ENCODE measurements around the gene TET3. TPM values are rescaled to one million over a fixed set of nuclear protein-coding genes. Genes with fewer than 3 reads are reported as not detected.

TET3 gene
- total RNA-seq, 1 experiment from 2014 or later: 2.4 TPM

DNA sequence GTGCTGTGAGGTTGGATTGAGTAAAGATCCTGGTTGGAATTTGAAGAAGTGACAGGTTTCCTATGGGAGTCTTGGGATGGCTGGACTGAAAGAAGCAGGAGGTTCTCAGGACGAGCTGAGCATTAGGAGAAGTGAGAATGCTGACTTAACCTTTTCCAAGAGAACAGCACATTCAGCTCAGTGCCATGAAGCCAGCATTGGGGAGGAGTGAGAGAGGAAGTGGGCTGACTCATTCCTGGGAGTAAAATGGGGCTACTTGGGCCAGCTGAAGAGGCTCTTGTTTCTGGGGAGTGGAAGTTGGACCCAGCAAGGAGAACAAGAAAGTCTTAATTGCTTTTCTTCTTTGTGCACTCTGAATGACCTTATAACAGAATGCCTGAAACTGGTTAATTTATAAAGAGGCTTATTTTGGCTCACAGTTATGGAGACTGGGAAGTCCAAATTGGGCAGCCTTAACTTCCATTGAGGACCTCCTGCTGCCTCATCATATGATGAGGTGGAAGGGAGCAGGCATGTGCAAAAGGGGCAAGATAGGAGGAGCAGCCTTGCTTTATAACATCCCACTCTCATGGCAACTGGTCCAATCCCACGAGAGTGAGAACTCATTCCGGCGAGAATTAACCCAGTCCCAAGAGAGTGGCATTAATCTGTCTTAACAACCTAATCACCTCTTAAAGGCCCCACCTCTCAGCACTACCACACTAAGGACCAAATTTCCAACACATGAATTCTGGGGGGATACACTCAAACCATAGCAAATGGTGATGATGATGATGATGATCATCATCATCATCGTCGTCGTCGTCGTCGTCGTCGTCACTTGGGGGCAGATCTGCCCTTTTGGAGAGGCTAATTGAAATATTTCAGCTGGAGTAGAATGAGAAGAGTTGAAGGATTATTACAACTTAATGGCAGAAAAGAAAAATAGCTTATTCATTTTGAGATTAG, 31.9 kb upstream of the TET3 start:
- H3K9me3 ChIP-seq (replicated peaks): no peaks in the 10 kb centered on the region
- H3K4me1 ChIP-seq (replicated peaks): no peaks in the 10 kb centered on the region
- H3K36me3 ChIP-seq: peaks cover 95% of the 10 kb centered on the region
- no peak for DNase-seq (ENCODE audit: low read depth in 1 of 2, low spot score in 2 of 2)
- H3K27ac ChIP-seq: no peak overlapping the region
- no peak overlapping the region for H3K4me3 ChIP-seq
- H3K27me3 ChIP-seq (replicated peaks): no peaks in the 10 kb centered on the region

DNA sequence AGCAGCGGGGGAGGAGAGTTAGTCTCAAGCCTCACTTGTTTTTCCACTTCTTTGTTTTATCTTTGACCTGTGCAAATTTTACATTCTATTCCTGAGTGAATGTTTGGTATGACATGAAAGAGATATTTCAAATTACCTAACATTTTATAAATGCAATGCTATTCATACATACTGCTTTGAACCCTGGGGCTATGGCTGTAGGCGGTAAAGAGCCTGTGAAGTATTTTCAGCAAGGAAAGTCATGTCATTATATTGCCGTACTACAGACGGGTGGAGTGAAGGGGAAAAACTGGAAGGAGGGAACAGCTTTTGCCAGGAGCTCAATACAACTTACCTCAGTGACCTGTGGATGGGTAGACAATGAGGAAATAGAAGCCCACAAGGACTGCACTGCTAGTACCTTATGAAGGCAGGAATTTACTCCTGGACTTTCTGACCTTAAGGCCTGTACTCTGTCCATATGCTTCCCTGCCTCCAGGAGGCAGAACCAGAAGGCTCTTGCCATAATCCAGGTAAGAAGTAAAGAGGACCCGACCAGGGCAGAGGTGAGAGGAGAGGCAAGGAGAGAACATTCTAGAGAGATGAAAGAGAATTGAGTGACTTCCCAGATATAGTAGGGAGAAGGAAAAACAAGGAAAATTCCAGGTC, 28.4 kb upstream of the TET3 start:
- no peaks in the 10 kb centered on the region for H3K4me1 ChIP-seq (replicated peaks)
- H3K27ac ChIP-seq: no peak overlapping the region
- peaks cover 84% of the 10 kb centered on the region for H3K36me3 ChIP-seq
- no peaks in the 10 kb centered on the region for H3K9me3 ChIP-seq (replicated peaks)
- no peaks in the 10 kb centered on the region for H3K27me3 ChIP-seq (replicated peaks)
- H3K4me3 ChIP-seq: no peak overlapping the region
- no peak for DNase-seq (ENCODE audit: low read depth in 1 of 2, low spot score in 2 of 2)

DNA sequence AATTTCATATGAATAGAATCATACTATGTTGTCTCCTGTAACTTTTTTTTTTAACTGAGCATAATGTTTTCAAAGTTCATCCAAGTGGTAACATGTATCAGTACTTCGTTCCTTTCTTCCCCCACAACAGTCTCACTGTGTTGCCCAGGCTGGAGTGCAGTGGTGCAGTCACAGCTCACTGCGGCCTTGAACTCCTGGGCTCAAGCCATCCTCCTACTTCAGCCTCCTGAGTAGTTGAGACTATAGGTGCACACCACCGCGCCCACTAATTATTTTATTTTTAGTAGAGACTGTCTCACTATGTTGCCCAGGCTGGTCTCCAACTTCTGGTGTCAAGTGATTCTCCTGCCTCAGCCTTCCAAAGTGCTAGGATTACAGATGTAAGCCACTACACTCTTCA, 23.4 kb upstream of the TET3 start:
- no peaks in the 10 kb centered on the region for H3K27me3 ChIP-seq (replicated peaks)
- H3K36me3 ChIP-seq: peaks cover 39% of the 10 kb centered on the region
- no peaks in the 10 kb centered on the region for H3K4me1 ChIP-seq (replicated peaks)
- H3K27ac ChIP-seq: no peak overlapping the region
- no peak overlapping the region for H3K4me3 ChIP-seq
- no peak for DNase-seq (ENCODE audit: low read depth in 1 of 2, low spot score in 2 of 2)
- H3K9me3 ChIP-seq (replicated peaks): no peaks in the 10 kb centered on the region

DNA sequence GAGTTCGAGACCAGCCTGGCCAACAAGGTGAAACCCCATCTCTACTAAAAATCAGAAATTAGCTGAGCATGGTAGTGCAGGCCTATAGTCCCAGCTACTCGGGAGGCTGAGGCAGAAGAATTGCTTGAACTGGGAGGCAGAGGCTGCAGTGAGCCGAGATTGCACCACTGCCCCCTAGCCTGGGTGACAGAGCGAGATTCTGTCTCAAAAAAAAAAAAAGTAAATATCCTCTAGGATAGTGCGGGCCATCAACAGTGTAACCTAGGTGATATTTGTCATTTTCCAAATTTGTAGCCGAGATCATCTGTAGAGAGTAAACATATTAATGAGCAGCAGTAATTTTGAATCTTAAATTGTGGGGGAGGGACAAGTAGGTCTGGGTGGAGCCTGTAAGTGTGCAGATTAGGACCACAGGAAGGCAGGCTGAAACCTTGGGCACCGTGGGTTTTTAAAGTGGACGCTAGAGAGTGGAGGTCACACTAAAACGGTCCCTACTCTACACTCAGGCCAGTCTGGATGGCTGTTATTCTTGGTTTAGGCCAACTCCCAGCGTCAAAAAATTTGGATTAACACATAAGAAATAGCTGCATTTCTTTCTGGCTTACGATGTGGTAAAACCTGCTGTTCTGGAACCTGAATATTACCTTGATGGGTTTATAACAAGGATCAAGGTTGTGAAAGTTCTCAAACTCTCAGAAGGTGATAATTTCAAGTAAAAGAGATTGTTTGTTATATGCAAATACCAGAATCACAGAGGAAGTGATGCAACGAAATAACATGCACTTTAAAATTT, 22.7 kb upstream of the TET3 start:
- peaks cover 31% of the 10 kb centered on the region for H3K36me3 ChIP-seq
- no peak overlapping the region for H3K27ac ChIP-seq
- DNase-seq (ENCODE audit: low read depth in 1 of 2, low spot score in 2 of 2): no peak
- no peaks in the 10 kb centered on the region for H3K27me3 ChIP-seq (replicated peaks)
- H3K4me3 ChIP-seq: no peak overlapping the region
- no peaks in the 10 kb centered on the region for H3K4me1 ChIP-seq (replicated peaks)
- no peaks in the 10 kb centered on the region for H3K9me3 ChIP-seq (replicated peaks)

DNA sequence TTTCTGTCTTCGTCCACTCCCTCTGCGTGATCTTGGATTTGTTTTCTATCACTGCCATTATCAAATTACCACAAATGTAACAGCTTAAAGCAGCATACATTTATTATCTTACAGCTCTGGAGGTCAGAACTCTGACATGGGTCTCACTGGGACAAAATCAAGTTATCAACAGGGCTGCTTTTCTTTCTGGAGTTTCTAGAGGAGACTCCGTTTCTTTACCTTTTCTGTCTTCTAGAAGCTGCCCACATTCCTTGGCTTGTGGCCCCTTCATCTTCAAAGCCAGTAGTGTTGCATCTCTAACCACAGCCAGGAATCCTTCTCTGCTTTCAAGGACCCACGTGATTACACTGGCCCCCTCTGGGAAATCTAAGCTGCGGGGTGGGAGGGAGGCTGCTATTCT, 21.9 kb upstream of the TET3 start:
- DNase-seq (ENCODE audit: low read depth in 1 of 2, low spot score in 2 of 2): no peak
- H3K9me3 ChIP-seq (replicated peaks): no peaks in the 10 kb centered on the region
- H3K4me3 ChIP-seq: no peak overlapping the region
- no peak overlapping the region for H3K27ac ChIP-seq
- peaks cover 25% of the 10 kb centered on the region for H3K36me3 ChIP-seq
- no peaks in the 10 kb centered on the region for H3K27me3 ChIP-seq (replicated peaks)
- H3K4me1 ChIP-seq (replicated peaks): no peaks in the 10 kb centered on the region

DNA sequence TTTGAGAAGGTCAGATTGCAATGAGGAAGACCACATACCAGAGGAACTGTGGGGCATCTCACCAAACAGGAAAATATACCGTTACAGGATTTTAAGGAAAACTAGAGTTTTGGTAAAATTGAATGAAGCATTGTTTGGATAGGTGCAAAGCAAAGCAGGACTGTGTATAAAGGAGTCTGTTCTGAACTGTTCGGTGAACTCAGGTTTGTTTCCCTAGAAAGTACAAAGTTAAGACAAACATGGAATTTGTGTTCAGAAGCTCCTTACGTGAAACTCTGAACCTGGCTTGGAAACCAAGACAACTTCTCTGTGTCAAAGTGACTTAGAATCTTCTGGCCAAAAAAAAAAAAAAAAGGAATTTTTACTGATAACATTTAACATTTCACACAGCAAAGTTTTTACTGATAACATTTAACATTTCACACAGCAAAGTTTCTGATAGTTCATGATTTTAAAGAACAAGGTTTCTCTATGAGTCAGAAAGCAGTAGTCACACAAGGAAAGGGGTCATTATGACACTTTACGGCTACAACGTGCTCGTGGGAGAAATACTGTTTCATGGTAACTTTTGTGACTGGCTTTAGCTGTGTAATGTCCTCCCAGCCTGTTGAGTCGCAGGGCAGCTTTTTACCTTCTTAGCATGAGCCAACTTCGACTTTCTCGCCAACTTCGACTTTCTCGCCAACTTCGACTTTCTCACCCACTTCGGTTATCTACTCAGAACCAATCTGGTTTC, 21.2 kb upstream of the TET3 start:
- Histone ChIP-seq H3K27ac (no peak overlapping the region), H3K9me3 (replicated peaks) (no peaks in the 10 kb centered on the region), H3K36me3 (peaks cover 17% of the 10 kb centered on the region), H3K4me1 (replicated peaks) (no peaks in the 10 kb centered on the region), H3K4me3 (no peak overlapping the region), H3K27me3 (replicated peaks) (no peaks in the 10 kb centered on the region)
- DNase-seq (ENCODE audit: low read depth in 1 of 2, low spot score in 2 of 2): no peak

DNA sequence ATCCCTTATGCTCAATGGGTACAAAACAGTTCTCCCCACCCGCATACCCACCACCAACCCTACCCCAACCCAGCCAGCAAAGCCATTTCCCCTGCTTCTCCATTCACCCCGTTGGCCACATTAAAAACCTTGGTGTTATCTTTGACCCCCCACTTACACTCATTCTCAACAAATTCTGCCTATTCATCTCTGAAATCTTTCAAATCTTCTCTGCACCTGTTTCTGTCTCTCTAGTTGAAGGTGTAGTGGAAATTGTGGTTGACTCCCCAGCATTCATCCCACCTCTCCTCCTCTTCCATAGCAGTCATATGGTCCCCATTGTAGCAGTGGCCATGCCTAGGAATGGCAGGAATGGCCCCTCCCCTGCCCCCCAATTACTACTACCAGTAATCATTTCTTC, 20.5 kb upstream of the TET3 start:
- Histone ChIP-seq H3K9me3 (replicated peaks) (no peaks in the 10 kb centered on the region), H3K27ac (no peak overlapping the region), H3K27me3 (replicated peaks) (no peaks in the 10 kb centered on the region), H3K4me1 (replicated peaks) (no peaks in the 10 kb centered on the region), H3K36me3 (peaks cover 10% of the 10 kb centered on the region), H3K4me3 (no peak overlapping the region)
- DNase-seq (ENCODE audit: low read depth in 1 of 2, low spot score in 2 of 2): no peak

DNA sequence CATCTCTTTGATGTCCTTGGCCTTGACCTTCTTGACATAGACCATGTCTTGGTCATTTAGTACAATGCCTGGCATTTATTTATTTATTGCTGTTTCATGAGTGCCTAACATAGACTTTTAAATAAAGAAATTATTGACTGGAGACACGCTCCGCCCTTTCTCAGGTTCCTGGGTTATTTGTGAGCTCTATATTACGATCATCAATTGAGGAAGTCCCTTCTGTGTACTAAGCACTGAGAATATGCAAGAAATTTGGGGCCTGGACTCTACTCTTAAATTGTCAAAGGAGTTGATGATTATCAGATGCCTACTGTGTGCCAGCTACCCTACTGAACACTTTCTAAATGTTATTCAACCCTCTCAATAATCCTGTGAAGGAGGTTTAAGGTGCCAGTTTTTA, 19.7 kb upstream of the TET3 start:
- Histone ChIP-seq H3K27ac (no peak overlapping the region), H3K36me3 (peaks cover 2% of the 10 kb centered on the region; the same call in 1 of the 2 replicates), H3K4me3 (no peak overlapping the region), H3K9me3 (replicated peaks) (no peaks in the 10 kb centered on the region), H3K27me3 (replicated peaks) (no peaks in the 10 kb centered on the region), H3K4me1 (replicated peaks) (no peaks in the 10 kb centered on the region)
- no peak for DNase-seq (ENCODE audit: low read depth in 1 of 2, low spot score in 2 of 2)

DNA sequence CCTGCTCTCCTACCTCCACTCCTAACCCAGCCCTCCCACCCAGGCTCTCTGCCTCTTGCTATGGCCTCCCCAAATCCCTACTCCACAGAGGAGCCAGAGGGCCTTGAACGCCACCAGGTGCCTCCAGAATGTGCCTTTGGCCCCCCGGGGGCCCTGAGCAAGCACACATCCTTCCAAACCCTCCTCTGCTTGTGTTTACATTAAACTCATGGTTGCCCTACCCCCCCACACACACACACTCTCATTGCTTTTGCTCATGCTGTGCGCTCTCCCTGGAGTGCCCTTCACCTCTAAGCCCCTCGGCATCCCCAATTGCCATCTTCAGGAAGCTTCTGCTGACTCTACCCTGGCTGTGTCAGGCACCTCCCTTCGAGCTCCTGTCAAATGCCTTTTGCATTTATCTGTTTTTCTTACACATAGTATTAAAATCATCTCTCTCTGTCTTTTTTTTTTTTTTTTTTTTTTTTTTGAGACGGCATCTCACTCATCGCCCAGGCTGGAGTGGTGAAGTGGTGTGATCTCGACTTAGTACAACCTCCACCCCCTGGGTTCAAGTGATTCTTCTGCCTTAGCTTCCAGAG, 16.3 kb upstream of the TET3 start:
- Histone ChIP-seq H3K27ac (no peak overlapping the region), H3K36me3 (no peaks in the 10 kb centered on the region)

DNA sequence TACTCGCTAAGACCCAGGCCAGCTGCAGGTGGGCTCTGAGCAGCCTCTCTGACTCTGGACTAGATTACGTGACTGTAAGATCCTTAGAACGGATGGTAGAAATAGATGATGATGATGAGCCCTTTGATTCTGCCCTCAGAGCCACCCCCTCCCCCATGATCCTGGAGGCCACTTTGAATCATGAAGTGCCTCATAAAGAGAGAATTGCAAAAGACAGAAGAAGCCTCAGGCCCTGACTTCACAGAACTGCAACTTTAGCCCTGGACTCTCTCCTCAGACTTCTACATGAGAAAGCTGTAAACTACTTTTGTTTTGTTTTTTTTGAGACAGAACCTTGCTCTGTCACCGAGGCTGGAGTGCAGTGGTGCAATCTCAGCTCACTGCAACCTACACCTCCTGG, 15.4 kb upstream of the TET3 start:
- no peak overlapping the region for H3K4me3 ChIP-seq
- no peak for DNase-seq (ENCODE audit: low read depth in 1 of 2, low spot score in 2 of 2)
- H3K27me3 ChIP-seq (replicated peaks): no peaks in the 10 kb centered on the region
- no peak overlapping the region for H3K27ac ChIP-seq
- peaks cover 19% of the 10 kb centered on the region for H3K4me1 ChIP-seq (replicated peaks)
- H3K36me3 ChIP-seq: no peaks in the 10 kb centered on the region
- no peaks in the 10 kb centered on the region for H3K9me3 ChIP-seq (replicated peaks)

More for the DNA sequence above, 16.3 kb upstream of the TET3 start:
- DNase-seq (ENCODE audit: low read depth in 1 of 2, low spot score in 2 of 2): no peak
- H3K27me3 ChIP-seq (replicated peaks): no peaks in the 10 kb centered on the region
- H3K4me1 ChIP-seq (replicated peaks): peaks cover 19% of the 10 kb centered on the region
- no peak overlapping the region for H3K4me3 ChIP-seq
- H3K9me3 ChIP-seq (replicated peaks): no peaks in the 10 kb centered on the region

DNA sequence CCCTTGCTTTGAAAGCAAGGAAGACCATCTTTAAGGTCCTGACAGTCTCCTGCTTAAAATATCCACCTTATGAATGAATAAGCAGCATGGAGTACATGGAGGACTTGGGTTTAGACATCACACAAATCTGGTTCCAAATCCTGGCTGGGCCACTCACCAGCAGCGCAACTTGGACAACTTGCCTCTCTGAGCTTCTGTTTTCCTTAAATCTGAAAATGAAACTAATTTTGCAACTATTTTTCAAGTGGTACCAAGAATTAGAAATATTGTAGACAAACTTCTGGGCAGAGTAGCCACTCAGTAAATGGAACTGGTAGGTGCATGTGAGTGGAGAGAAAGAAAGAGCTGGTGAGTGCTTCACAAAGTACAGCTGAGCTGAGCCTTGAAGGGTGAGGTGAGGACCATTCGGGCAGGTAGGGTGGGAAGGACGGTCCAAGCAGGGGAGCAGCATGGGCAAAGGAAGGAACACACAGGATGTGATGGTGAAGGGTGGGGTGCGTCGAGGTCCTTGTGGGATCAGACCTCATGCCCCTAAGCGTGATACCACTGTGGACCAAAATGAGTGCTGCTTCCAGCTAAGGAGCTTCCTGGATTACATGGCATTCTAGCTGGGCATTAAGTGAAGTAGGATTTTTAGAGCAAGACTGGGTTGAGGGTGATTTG, 14.4 kb upstream of the TET3 start:
- H3K27ac ChIP-seq: no peak overlapping the region
- peaks cover 19% of the 10 kb centered on the region for H3K4me1 ChIP-seq (replicated peaks)
- H3K36me3 ChIP-seq: no peaks in the 10 kb centered on the region

DNA sequence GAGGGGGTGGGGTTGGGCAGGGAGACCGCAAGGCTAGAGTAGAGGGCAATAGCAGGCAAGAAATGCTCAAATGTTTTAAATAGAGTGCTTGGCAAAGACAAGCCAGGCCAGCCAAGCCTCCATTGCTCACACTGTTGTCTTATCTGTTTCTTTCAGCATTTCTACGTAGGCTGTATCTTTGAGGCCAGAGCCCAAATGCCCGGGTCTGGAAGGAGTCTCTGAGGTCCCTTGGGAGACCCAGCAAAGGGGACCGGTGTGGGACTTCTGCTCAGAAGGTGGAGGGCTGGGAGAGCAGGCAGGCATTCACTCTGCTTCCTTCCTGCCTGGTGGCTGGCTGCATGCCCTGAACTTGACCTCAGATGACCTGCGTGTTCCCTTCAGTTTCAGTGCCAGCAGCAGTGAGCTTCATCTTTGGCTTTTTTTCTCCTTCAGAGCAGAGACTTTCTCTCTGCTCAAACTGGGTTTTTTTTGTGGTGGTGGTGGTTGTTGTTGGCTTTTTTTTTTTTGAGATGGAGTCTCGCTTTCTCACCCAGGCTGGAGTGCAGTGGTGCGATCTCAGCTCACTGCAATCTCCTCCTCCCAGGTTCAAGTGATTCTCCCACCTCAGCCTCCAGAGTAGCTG, 13.7 kb upstream of the TET3 start:
- no peaks in the 10 kb centered on the region for H3K36me3 ChIP-seq
- no peak for DNase-seq (ENCODE audit: low read depth in 1 of 2, low spot score in 2 of 2)

More for the DNA sequence above, 14.4 kb upstream of the TET3 start:
- DNase-seq (ENCODE audit: low read depth in 1 of 2, low spot score in 2 of 2): no peak
- Histone ChIP-seq H3K27me3 (replicated peaks) (no peaks in the 10 kb centered on the region), H3K4me3 (no peak overlapping the region), H3K9me3 (replicated peaks) (no peaks in the 10 kb centered on the region)

More for the DNA sequence above, 13.7 kb upstream of the TET3 start:
- H3K27ac ChIP-seq: no peak overlapping the region
- peaks cover 19% of the 10 kb centered on the region for H3K4me1 ChIP-seq (replicated peaks)
- no peaks in the 10 kb centered on the region for H3K27me3 ChIP-seq (replicated peaks)
- no peaks in the 10 kb centered on the region for H3K9me3 ChIP-seq (replicated peaks)
- no peak overlapping the region for H3K4me3 ChIP-seq
